NCI-H1930 (cell line): ENCODE data around the gene CAMK2N1.

Experiments
- DNase-seq, 2 experiments: peaks; one replicate each; lab custom pipeline; 2025; lab: John Stamatoyannopoulos, UW

Gene CAMK2N1

GRCh38 chr1:20478057-20478635 lies 7.9 kb downstream of the CAMK2N1 start:
- no peak for DNase-seq

- no peak for DNase-seq
These were observed 8.5 kb downstream of the CAMK2N1 start for GRCh38 chr1:20477348-20478056.

- no peak for DNase-seq
These were observed 9.6 kb downstream of the CAMK2N1 start for GRCh38 chr1:20476265-20477038.

GRCh38 chr1:20474996-20475395 lies 11.0 kb downstream of the CAMK2N1 start:
- DNase-seq: no peak

GRCh38 chr1:20474333-20474975 lies 11.6 kb downstream of the CAMK2N1 start:
- no peak for DNase-seq

- no peak for DNase-seq
These were observed 12.1 kb downstream of the CAMK2N1 start for GRCh38 chr1:20473894-20474293.

GRCh38 chr1:20472860-20473711 lies 12.9 kb downstream of the CAMK2N1 start:
- DNase-seq: no peak

GRCh38 chr1:20472121-20472520 lies 13.9 kb downstream of the CAMK2N1 start:
- no peak for DNase-seq

- DNase-seq: no peak
These were observed 15.8 kb downstream of the CAMK2N1 start for GRCh38 chr1:20470194-20470593.

GRCh38 chr1:20469406-20470076 lies 16.5 kb downstream of the CAMK2N1 start:
- no peak for DNase-seq

GRCh38 chr1:20466273-20466672 lies 19.7 kb downstream of the CAMK2N1 start:
- DNase-seq: no peak

- DNase-seq: no peak
These were observed 20.8 kb downstream of the CAMK2N1 start for GRCh38 chr1:20465187-20465586.

GRCh38 chr1:20463502-20463901 lies 22.5 kb downstream of the CAMK2N1 start:
- DNase-seq: no peak

- no peak for DNase-seq
These were observed 23.6 kb downstream of the CAMK2N1 start for GRCh38 chr1:20462397-20462796.

- no peak for DNase-seq
These were observed 27.3 kb downstream of the CAMK2N1 start for GRCh38 chr1:20458717-20459116.

GRCh38 chr1:20454004-20454403 lies 32.0 kb downstream of the CAMK2N1 start:
- DNase-seq: no peak

GRCh38 chr1:20449735-20450311 lies 36.2 kb downstream of the CAMK2N1 start:
- no peak for DNase-seq

GRCh38 chr1:20448671-20449071 lies 37.3 kb downstream of the CAMK2N1 start:
- DNase-seq: no peak

GRCh38 chr1:20447794-20448193 lies 38.2 kb downstream of the CAMK2N1 start:
- no peak for DNase-seq

- DNase-seq: no peak
These were observed 39.2 kb downstream of the CAMK2N1 start for GRCh38 chr1:20446796-20447195.

GRCh38 chr1:20445956-20446355 lies 40.1 kb downstream of the CAMK2N1 start:
- no peak for DNase-seq
